ENCODE measurements around the gene HTN3. TPM values are rescaled to one million over a fixed set of nuclear protein-coding genes. Genes with fewer than 3 reads are reported as not detected.

The HTN3 gene
- total RNA-seq, 1 experiment from 2014 or later, result not detected

DNA sequence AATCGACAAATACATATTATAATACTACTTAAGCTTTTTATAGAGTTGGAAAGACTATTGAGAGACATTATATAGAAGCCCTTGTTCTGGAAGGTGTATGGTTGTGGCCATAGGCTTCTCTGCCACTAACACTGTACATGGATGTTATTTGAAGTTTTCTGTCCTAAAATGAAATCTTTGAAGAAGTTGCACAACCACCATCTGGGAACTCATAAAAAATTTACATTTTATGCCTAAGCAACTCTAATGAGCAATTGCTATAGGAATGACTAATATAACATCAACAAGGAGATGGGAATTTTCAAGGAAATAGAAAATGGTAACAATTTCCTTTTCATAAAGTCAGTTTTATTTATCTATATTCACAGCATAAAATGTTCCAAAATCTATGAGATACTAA lies 29.4 kb downstream of the HTN3 start:
- H3K4me3 Mint-ChIP-seq, result no peak overlapping the region
- peaks cover 4% of the 10 kb centered on the region for H3K4me1 Mint-ChIP-seq
- TF ChIP-seq, protein P1, sequence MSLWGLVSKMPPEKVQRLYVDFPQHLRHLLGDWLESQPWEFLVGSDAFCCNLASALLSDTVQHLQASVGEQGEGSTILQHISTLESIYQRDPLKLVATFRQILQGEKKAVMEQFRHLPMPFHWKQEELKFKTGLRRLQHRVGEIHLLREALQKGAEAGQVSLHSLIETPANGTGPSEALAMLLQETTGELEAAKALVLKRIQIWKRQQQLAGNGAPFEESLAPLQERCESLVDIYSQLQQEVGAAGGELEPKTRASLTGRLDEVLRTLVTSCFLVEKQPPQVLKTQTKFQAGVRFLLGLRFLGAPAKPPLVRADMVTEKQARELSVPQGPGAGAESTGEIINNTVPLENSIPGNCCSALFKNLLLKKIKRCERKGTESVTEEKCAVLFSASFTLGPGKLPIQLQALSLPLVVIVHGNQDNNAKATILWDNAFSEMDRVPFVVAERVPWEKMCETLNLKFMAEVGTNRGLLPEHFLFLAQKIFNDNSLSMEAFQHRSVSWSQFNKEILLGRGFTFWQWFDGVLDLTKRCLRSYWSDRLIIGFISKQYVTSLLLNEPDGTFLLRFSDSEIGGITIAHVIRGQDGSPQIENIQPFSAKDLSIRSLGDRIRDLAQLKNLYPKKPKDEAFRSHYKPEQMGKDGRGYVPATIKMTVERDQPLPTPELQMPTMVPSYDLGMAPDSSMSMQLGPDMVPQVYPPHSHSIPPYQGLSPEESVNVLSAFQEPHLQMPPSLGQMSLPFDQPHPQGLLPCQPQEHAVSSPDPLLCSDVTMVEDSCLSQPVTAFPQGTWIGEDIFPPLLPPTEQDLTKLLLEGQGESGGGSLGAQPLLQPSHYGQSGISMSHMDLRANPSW (CRISPR knock-in tag; conservative IDR thresholded peaks at IDR 0.05; ENCODE audit: low read depth), result no peak
- TF ChIP-seq RORB (CRISPR knock-in tag; IDR thresholded peaks at IDR 0.05) (no peak), TP53 (CRISPR knock-in tag; IDR thresholded peaks at IDR 0.05) (no peak), SMAD4 (CRISPR knock-in tag; IDR thresholded peaks at IDR 0.05) (no peak), NR1H2 (CRISPR knock-in tag; IDR thresholded peaks at IDR 0.05) (no peak)
- TF ChIP-seq, protein P2, sequence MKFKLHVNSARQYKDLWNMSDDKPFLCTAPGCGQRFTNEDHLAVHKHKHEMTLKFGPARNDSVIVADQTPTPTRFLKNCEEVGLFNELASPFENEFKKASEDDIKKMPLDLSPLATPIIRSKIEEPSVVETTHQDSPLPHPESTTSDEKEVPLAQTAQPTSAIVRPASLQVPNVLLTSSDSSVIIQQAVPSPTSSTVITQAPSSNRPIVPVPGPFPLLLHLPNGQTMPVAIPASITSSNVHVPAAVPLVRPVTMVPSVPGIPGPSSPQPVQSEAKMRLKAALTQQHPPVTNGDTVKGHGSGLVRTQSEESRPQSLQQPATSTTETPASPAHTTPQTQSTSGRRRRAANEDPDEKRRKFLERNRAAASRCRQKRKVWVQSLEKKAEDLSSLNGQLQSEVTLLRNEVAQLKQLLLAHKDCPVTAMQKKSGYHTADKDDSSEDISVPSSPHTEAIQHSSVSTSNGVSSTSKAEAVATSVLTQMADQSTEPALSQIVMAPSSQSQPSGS (CRISPR knock-in tag; IDR thresholded peaks at IDR 0.05; ENCODE audit: borderline replicate concordance, low read depth), result no peak
- TF ChIP-seq, protein P3, sequence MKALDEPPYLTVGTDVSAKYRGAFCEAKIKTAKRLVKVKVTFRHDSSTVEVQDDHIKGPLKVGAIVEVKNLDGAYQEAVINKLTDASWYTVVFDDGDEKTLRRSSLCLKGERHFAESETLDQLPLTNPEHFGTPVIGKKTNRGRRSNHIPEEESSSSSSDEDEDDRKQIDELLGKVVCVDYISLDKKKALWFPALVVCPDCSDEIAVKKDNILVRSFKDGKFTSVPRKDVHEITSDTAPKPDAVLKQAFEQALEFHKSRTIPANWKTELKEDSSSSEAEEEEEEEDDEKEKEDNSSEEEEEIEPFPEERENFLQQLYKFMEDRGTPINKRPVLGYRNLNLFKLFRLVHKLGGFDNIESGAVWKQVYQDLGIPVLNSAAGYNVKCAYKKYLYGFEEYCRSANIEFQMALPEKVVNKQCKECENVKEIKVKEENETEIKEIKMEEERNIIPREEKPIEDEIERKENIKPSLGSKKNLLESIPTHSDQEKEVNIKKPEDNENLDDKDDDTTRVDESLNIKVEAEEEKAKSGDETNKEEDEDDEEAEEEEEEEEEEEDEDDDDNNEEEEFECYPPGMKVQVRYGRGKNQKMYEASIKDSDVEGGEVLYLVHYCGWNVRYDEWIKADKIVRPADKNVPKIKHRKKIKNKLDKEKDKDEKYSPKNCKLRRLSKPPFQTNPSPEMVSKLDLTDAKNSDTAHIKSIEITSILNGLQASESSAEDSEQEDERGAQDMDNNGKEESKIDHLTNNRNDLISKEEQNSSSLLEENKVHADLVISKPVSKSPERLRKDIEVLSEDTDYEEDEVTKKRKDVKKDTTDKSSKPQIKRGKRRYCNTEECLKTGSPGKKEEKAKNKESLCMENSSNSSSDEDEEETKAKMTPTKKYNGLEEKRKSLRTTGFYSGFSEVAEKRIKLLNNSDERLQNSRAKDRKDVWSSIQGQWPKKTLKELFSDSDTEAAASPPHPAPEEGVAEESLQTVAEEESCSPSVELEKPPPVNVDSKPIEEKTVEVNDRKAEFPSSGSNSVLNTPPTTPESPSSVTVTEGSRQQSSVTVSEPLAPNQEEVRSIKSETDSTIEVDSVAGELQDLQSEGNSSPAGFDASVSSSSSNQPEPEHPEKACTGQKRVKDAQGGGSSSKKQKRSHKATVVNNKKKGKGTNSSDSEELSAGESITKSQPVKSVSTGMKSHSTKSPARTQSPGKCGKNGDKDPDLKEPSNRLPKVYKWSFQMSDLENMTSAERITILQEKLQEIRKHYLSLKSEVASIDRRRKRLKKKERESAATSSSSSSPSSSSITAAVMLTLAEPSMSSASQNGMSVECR (CRISPR knock-in tag; IDR thresholded peaks at IDR 0.05; ENCODE audit: borderline replicate concordance), result no peak
- TF ChIP-seq, protein P4, sequence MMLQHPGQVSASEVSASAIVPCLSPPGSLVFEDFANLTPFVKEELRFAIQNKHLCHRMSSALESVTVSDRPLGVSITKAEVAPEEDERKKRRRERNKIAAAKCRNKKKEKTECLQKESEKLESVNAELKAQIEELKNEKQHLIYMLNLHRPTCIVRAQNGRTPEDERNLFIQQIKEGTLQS (CRISPR knock-in tag; conservative IDR thresholded peaks at IDR 0.05), result no peak
- ChIA-PET POLR2A (no interaction called here), CTCF (no interaction called here)
- H3K9me3 Mint-ChIP-seq, result peaks cover 24% of the 10 kb centered on the region
- ATAC-seq, result no peak
- H3K27me3 Mint-ChIP-seq (ENCODE audit: low read depth), result no peaks in the 10 kb centered on the region
- H3K27ac Mint-ChIP-seq, result no peak overlapping the region
- no peak for DNase-seq (ENCODE audit: low spot score)
- H3K36me3 Mint-ChIP-seq, result peaks cover 7% of the 10 kb centered on the region

DNA sequence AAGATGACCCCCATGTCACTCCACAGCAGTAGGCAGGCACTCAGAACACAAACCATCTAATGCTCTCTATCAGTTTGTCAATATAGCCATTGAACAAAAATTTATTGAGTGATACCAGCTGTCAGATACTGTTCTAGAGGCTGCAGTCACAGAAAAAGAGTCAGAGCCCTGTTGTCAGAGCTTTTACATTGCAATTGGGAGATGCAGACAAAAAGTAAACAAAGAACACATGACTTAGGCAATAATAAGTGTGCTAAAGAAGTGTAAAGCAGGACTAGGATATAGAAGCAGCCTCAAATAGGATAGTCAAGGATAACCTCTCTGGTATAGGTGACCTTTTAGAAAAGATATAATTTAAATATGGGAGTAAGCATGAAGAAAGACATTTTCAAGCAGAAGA lies 30.9 kb downstream of the HTN3 start:
- TF ChIP-seq, protein P5, sequence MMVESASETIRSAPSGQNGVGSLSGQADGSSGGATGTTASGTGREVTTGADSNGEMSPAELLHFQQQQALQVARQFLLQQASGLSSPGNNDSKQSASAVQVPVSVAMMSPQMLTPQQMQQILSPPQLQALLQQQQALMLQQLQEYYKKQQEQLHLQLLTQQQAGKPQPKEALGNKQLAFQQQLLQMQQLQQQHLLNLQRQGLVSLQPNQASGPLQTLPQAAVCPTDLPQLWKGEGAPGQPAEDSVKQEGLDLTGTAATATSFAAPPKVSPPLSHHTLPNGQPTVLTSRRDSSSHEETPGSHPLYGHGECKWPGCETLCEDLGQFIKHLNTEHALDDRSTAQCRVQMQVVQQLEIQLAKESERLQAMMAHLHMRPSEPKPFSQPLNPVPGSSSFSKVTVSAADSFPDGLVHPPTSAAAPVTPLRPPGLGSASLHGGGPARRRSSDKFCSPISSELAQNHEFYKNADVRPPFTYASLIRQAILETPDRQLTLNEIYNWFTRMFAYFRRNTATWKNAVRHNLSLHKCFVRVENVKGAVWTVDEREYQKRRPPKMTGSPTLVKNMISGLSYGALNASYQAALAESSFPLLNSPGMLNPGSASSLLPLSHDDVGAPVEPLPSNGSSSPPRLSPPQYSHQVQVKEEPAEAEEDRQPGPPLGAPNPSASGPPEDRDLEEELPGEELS (CRISPR knock-in tag; IDR thresholded peaks at IDR 0.05), result no peak

DNA sequence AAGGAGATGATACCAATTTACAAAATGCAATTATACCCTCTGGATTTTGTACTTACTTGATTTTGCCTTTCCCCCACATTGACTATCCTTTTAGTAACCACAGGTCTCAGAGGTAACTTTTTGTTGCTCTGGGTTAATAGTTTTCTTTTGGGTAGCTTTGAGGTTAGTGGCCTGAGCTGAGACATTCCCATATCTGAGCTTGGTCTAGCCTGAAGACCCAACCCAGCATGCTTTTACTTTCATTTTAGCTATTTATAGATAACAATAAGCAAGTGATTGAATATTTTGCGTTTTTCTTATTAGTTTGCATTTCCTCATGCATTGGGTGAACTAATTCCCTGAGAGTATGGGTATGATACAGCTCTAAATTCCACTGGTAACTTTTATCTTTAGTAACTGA lies 33.7 kb downstream of the HTN3 start:
- Mint-ChIP-seq H3K27ac (no peak overlapping the region), H3K4me1 (peaks cover 12% of the 10 kb centered on the region), H3K36me3 (no peaks in the 10 kb centered on the region), H3K4me3 (no peak overlapping the region), H3K9me3 (peaks cover 2% of the 10 kb centered on the region), H3K27me3 (ENCODE audit: low read depth) (no peaks in the 10 kb centered on the region)
- POLR2A ChIA-PET, result no interaction called here
- no peak for TF ChIP-seq NFATC4 (CRISPR knock-in tag; IDR thresholded peaks at IDR 0.05)
- no peak for ATAC-seq
- DNase-seq (ENCODE audit: low spot score), result no peak
- CTCF ChIA-PET, result no interaction called here

More for the DNA sequence above, 30.9 kb downstream of the HTN3 start:
- no peaks in the 10 kb centered on the region for H3K27me3 Mint-ChIP-seq (ENCODE audit: low read depth)
- no peak overlapping the region for H3K27ac Mint-ChIP-seq
- peaks cover 8% of the 10 kb centered on the region for H3K4me1 Mint-ChIP-seq
- ChIA-PET POLR2A (no interaction called here), CTCF (no interaction called here)
- ATAC-seq (no peak), DNase-seq (ENCODE audit: low spot score) (no peak)
- peaks cover 24% of the 10 kb centered on the region for H3K9me3 Mint-ChIP-seq
- no peak overlapping the region for H3K4me3 Mint-ChIP-seq
- peaks cover 7% of the 10 kb centered on the region for H3K36me3 Mint-ChIP-seq

Data from WTC11 (cell line).